GM21526 (cell line): ENCODE data around the gene C6orf141.
"Not testable (repeated sequence)": the region's sequence is repeated elsewhere in the genome, so short reads cannot be mapped to it uniquely, and the experiment has no call there.

Experiments used
- ATAC-seq: cut with Tn5 transposase; IDR thresholded peaks from one replicate; pipeline ENCODE4 v1.9.1; 2021; ENCODE audit warnings: moderate library complexity; ENCODE audit not compliant: unreplicated experiment, low FRiP score

C6orf141 gene

DNA sequence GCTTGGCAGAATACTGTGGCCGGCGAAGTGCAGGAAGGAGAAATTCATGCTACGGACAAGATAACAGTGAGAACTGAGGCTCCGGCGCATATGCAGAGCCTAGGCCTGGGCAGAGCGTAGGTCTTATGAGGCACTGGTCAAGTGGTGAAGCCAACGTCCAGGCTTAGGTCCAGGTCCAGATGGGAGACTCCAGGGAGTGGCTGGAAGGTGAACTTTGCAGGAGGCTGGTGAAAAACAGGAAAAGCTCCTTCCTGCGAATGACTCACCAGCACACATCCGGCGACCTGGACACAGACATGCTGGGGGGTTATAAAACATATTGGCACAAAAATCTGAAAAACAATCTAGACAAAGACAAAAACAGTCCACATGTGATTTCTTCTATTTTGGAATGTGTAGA lies 15.4 kb downstream of the C6orf141 start:
- no peak for ATAC-seq

DNA sequence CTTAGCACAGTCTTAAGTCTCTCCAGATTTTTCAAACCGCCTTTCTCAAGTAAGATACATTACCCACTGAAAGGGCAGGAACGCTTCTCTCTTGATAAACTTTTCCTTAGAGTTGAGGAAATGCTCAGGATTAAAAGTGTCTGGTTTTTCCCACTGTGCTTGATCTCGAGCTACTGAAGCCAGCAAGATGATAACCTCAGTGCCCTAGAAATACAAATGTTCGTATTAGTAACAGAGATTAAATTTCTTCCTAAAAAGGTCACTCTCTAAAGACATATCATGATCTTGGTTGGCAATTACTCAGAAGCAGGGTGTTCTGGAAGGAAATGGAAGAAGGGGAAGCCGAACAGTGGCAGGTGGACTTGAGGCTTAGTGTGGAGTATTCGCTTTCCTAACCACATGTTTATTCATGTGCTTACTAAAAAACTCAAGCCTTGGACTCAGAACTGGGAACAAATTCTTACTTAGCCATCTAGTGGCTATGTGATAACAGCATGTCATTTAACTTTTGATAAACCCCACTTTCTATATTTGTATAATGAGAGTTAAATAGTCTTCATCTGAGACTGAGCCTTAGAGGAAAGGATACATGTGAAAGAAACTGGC lies 20.1 kb downstream of the C6orf141 start:
- ATAC-seq, result no peak

DNA sequence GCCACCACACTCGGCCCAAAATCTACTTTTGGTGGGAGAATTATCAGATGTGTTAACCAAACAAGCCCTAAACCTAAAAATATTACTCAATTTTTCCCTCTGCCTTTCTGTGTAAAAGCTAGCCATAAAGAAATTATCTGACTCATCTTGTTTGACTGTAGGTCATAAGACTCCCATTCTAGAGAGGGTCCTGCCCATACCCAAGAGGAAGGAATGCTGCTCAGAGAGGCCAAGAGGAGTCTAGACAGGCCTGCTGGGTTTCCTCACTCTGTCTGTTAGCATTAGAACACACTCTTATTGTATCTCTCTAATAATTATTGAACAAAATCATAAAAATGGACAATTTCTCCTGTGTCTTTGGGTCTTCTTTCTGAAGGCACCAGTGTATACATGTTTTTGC lies 26.1 kb downstream of the C6orf141 start:
- ATAC-seq, result no peak

DNA sequence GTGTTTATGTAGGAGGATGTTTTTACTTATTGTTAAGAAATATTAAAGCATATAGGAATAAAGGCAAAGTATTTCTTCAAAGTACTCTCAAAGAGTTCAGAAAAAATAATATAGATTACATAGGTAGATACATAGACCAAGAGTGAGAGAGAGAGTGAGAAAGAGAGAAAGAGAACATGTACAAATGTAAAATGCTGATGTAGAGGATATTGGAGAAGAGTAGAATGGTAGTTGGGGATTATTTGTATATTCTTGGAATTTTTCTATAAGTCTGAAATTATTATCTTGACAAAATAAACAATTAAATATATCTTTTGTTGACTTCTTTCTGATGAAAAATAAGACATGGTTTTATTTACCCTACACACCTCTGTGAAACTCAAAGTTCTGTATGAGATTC lies 29.2 kb downstream of the C6orf141 start:
- ATAC-seq, result no peak

DNA sequence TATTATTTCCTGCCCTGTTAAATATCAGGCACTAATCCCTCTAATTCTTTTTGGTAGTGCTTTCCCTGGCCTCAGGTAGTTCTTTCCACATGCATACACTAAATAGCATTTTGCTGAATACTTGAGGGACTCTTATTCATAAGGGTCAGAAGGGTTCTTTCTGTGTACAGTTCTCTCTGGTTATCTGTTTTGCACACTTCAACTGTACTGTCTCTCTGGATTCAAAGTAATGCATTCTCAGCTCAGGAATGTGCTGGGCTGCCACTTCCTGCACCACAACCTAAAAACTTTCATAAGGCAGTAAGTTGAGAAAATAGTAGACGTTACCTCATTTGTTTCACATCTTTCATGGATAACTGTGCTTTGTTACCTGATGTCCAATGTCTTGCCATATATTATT lies 32.1 kb downstream of the C6orf141 start:
- ATAC-seq, result no peak

DNA sequence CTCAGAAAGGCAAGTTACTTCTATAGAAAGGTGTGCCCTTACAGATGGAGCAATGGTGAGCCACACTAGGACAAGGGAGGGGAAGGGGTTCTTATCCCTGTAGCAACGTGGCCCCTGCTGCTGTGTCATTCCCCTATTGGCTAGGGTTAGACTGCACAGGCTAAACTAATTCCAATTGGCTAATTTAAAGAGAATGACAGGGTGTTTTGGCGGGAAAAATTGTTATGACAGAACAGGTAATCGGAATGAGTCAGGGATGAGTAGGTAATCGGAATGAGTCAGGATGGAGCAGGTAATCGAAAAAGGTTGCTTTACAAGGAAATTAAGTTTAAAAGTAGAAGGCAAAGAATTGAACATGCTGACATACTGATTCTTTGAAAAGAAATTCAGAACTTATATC lies 36.8 kb downstream of the C6orf141 start:
- not testable (repeated sequence) for ATAC-seq
